HFFc6 (cell line): Measurements from ENCODE around the gene TFEB. TPM values are rescaled to one million over a fixed set of nuclear protein-coding genes. Genes with fewer than 3 reads are reported as not detected.

Source experiments
- DNase-seq: peaks from one replicate; pipeline ENCODE4 v3.0.0-alpha.2; 2018
- H3K27ac Mint-ChIP-seq: 2 replicates; pipeline ENCODE4 v1.8.0; 2020; ENCODE audit warnings: mild to moderate bottlenecking, mixed read lengths
- H3K27me3 Mint-ChIP-seq: 2 replicates; pipeline ENCODE4 v1.8.0; 2021; ENCODE audit warnings: mild to moderate bottlenecking, moderate library complexity, mixed read lengths; ENCODE audit not compliant: insufficient read depth
- H3K36me3 Mint-ChIP-seq: 2 replicates; pipeline ENCODE4 v1.8.0; 2021; ENCODE audit warnings: low read depth, mixed read lengths
- H3K4me1 Mint-ChIP-seq: 2 replicates; pipeline ENCODE4 v1.8.0; 2020; ENCODE audit warnings: low read depth, mixed read lengths
- H3K4me3 Mint-ChIP-seq: 2 replicates; pipeline ENCODE4 v1.8.0; 2020; ENCODE audit warnings: mild to moderate bottlenecking, moderate library complexity, mixed read lengths
- H3K9me3 Mint-ChIP-seq: 2 replicates; pipeline ENCODE4 v1.8.0; 2020; ENCODE audit warnings: mild to moderate bottlenecking, mixed read lengths
- CTCF ChIP-seq: fragments of 200-600 bp; sonication (generic); IDR thresholded peaks from 2 replicates; pipeline ENCODE4 v1.5.0; 2021; ENCODE audit warnings: antibody characterized with exemption, mild to moderate bottlenecking
- total RNA-seq, 6 experiments: library from RNA; stranded (reverse); fragmentation: NEBNext Ultra II Directional; extraction: Animal tissue kit (Norgen Biotek cat#: 25700); gene quantifications; 2 replicates in 1 of 6; 3 replicates in 5 of 6; pipeline ENCODE4 v1.2.3, GENCODE V29; 2021

The TFEB gene
- total RNA-seq, 6 experiments from 2014 or later: 8.7 to 14.2 (median 11.0) TPM

GRCh38 chr6:41688256-41688965, 47.0 kb downstream of the TFEB start:
- H3K4me1 Mint-ChIP-seq: peaks cover 32% of the 10 kb centered on the region
- H3K4me3 Mint-ChIP-seq: no peak overlapping the region
- DNase-seq: no peak
- H3K27me3 Mint-ChIP-seq: peaks cover 2% of the 10 kb centered on the region; the same call in 1 of the 2 replicates
- no peaks in the 10 kb centered on the region for H3K36me3 Mint-ChIP-seq
- peak overlapping the region; percentile 22; the same call in 1 of the 2 replicates for H3K27ac Mint-ChIP-seq
- no peaks in the 10 kb centered on the region for H3K9me3 Mint-ChIP-seq
- no peak for TF ChIP-seq CTCF

- Mint-ChIP-seq H3K9me3 (no peaks in the 10 kb centered on the region), H3K27ac (no peak overlapping the region), H3K4me3 (no peak overlapping the region), H3K4me1 (peaks cover 34% of the 10 kb centered on the region), H3K36me3 (no peaks in the 10 kb centered on the region), H3K27me3 (peaks cover 2% of the 10 kb centered on the region; the same call in 1 of the 2 replicates)
- no peak for DNase-seq
- TF ChIP-seq CTCF: no peak
These were observed 47.8 kb downstream of the TFEB start for GRCh38 chr6:41687501-41688175.

GRCh38 chr6:41685641-41686380, 49.6 kb downstream of the TFEB start:
- TF ChIP-seq CTCF: no peak
- H3K36me3 Mint-ChIP-seq: no peaks in the 10 kb centered on the region
- H3K27ac Mint-ChIP-seq: no peak overlapping the region
- no peaks in the 10 kb centered on the region for H3K27me3 Mint-ChIP-seq
- H3K4me3 Mint-ChIP-seq: no peak overlapping the region
- DNase-seq: no peak
- H3K4me1 Mint-ChIP-seq: peaks cover 23% of the 10 kb centered on the region
- no peaks in the 10 kb centered on the region for H3K9me3 Mint-ChIP-seq

- no peak overlapping the region for H3K27ac Mint-ChIP-seq
- H3K9me3 Mint-ChIP-seq: no peaks in the 10 kb centered on the region
- no peaks in the 10 kb centered on the region for H3K36me3 Mint-ChIP-seq
- no peak for DNase-seq
- no peak for TF ChIP-seq CTCF
- no peaks in the 10 kb centered on the region for H3K27me3 Mint-ChIP-seq
- no peak overlapping the region for H3K4me3 Mint-ChIP-seq
- peaks cover 19% of the 10 kb centered on the region for H3K4me1 Mint-ChIP-seq
These were observed 50.9 kb downstream of the TFEB start for GRCh38 chr6:41684311-41685180.
